NCI-H82 treated with DMSO at 0.1 percent for 48 hours (cell line): ENCODE data around the gene ADAP1.

ENCODE experiments used
- DNase-seq: peaks from one replicate; lab custom pipeline; 2025; ENCODE audit not compliant: unreplicated experiment; lab: John Stamatoyannopoulos, UW

Gene ADAP1

GRCh38 chr7:988963-989529, 34.6 kb upstream of the ADAP1 start:
- no peak for DNase-seq

DNA sequence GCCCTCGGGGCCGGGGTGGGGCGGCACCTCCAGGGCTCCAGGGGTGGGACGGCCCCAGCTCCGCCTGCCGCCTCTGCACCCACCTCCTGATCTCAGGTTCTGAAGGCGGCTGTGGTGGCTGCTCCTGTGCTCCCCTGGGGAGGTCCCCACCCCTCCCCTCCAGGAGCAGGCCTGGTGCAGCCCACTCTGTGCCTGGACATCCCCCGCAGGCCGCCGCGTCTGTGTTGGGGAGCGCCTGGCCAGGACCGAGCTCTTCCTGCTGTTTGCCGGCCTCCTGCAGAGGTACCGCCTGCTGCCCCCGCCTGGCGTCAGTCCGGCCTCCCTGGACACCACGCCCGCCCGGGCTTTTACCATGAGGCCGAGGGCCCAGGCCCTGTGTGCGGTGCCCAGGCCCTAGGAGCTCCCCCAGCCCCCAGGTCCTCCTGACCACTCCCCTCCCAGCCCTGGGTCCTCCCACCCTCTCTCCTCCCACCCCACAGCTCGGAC, 34.0 kb upstream of the ADAP1 start:
- DNase-seq: no peak

DNA sequence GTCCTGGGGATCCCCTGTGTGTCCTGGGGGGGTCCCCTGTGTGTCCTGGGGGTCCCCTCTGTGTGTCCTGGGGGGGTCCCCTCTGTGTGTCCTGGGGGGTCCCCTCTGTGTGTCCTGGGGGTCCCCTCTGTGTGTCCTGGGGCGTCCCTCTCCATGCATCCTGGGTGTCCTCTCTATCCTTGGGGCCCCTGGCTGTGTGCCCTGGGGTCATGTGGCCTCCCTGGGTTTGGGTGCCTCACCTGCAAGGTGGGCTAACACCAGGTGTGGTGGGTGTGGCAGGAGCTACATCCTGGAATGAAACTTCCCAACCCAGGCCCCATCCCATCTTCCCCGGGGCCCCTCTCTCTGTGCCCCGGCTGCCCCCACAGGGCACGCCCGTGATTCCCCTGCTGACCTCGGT, 33.4 kb upstream of the ADAP1 start:
- DNase-seq: no peak

DNA sequence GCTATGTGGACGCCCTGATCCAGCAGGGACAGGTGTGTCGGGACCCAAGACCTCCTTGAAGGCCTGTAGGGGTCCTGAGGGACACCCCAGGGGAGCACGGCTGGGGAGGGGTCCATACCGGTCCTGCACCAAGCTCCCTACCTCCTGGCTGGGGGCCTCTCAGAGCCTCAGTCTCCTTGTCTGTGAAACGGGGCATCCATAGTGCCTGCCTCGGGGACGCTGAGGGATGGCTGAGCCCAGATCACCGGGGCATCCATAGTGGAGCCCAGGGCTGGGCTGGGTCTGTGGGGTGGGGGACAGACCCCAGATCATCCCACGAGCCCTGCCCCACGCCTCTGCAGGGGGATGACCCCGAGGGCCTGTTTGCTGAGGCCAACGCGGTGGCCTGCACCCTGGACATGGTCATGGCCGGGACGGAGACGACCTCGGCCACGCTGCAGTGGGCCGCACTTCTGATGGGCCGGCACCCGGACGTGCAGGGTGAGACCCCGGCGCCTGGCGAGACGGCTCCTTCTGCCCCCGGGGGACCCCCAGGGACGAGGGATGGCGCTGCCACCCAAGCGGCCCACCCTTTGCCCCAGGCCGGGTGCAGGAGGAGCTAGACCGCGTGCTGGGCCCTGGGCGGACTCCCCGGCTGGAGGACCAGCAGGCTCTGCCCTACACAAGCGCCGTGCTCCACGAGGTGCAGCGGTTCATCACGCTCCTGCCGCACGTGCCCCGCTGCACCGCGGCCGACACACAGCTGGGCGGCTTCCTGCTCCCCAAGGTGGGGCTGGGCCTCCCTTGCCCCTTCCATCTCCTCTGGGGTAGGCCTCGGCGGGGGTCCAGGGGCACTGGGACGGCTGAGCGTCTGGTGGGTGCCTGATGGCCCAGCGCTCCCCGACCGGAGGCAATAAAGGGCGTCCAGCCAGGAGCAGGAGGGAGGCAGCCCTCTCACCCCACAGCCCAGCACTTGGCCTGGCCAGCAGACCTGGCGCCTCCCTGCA, 32.6 kb upstream of the ADAP1 start:
- DNase-seq: no peak

- no peak for DNase-seq
Observed at GRCh38 chr7:985915-986741, 31.6 kb upstream of the ADAP1 start.

DNA sequence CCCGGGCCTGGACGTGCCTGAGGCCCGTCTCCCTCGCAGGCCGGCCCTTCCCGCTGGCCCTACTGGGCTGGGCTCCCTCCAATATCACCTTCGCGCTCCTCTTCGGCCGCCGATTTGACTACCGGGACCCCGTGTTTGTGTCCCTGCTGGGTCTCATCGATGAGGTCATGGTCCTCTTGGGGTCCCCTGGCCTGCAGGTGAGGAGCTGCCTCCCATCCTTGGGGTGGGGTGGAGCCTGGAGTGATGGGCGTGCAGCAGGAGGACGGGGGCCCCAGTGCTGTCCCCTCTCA, 30.6 kb upstream of the ADAP1 start:
- no peak for DNase-seq

DNA sequence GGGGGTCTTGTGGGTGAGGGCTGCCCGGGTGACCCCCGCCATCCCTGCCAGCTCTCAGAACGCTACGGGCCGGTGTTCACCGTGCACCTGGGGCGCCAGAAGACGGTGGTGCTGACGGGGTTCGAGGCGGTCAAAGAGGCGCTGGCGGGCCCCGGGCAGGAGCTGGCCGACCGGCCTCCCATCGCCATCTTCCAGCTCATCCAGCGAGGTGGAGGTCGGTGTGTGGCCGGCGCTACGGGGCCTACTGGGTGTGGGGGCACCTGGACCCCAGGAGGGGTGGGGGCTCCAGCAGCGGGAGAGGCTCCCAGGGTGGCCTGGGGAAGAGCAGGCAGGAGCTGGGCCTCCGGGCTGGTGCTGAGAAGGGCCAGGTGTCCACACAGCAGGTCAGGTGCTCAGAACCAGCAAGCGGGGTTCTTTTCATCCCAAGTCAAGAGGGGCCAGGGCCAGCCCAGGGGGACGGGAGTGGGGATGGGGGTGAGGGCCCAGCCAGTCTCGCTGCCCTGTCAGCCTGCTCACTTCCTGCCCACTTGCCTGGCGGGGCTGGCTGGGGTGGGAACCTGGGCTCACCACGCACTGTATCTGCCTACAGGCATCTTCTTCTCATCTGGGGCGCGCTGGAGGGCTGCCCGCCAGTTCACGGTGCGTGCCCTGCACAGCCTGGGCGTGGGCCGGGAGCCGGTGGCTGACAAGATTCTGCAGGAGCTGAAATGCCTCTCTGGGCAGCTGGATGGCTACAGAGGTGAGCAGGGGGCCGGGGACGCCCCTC, 30.1 kb upstream of the ADAP1 start:
- no peak for DNase-seq

- DNase-seq: no peak
Observed at GRCh38 chr7:983616-984071, 29.2 kb upstream of the ADAP1 start.

GRCh38 chr7:983004-983615, 28.6 kb upstream of the ADAP1 start, which contains the start of gene CYP2W1:
CYP2W1 (plus strand) TSS chr7:983181; CDS start chr7:983212, 31 bp downstream.
- DNase-seq: no peak

- DNase-seq: no peak
Observed at GRCh38 chr7:982511-983003, 28.1 kb upstream of the ADAP1 start.

- DNase-seq: peak; percentile 85
Observed at GRCh38 chr7:981793-982510, 27.5 kb upstream of the ADAP1 start.

DNA sequence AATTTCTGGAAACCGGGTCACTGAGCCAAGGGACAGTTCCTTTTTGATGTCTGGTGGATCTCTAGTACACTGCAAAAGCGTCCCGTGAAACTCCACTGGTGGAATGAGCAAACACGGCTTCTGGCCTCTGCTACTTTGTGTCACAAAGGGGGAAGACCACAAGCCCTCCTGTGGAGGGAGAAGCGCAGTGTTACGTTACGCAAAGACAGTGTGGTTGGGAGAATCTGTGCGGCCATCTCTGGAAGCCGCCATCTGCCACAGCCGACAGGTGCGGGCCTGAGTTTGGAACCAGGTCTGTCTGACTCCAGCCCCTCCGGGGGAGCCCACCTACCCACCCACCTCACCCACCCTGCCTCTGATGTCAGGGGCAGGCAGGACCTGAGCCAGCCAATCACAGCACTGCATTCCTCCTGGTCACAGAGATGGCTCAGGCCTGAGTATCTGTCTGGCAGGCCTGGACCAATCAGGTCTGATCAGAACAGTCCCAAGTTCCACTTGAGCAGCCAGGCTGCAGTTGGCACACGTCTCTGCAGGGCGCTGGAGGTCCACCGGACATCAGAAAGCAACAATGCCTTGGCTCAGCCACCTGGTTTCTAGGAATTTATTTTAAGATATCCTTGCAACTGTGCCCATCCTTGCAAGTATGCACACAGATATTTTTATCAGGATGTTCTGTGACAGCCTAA, 25.5 kb upstream of the ADAP1 start:
- no peak for DNase-seq

DNA sequence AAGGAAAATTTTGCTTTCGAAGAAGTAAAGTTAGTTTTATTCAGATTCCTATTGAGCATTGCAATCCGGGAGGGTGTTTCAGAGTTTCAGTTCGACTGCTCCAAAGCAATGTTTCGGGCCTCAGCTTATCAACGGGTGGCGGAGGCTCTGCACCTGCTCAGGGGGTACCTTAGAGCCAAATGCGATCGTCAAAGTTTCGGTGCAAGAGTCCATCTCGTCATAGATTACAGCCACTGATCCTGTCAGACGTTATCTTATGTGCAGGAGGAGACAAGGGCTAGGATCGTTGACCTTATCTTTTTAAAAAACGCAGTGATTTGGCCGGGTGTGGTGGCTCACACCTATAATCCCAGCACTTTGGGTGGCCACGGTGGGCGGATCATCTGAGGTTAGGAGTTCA, 24.7 kb upstream of the ADAP1 start:
- DNase-seq: no peak

- DNase-seq: no peak
Observed at GRCh38 chr7:978416-979091, 24.1 kb upstream of the ADAP1 start.

- no peak for DNase-seq
Observed at GRCh38 chr7:978049-978346, 23.5 kb upstream of the ADAP1 start.

- DNase-seq: no peak
Observed at GRCh38 chr7:977326-978048, 23.0 kb upstream of the ADAP1 start.

DNA sequence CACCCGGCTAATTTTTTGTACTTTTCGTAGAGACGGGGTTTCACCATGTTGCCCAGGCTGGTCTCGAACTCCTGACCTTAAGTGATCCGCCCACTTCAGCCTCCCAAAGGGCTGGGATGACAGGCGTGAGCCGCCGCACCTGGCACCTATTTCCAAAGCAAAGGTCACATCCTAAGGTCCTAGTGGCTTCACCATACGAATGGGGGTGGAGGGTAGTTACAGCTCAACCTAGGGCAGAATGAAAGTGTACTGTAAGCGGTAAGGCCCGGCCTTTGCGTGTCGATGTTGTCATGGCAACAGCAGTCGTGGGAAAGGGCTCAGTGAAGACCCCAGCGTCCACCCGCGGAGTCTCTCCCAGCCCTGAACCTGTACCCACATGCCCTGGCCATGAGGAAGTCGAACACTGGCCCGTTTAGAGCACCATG, 22.4 kb upstream of the ADAP1 start:
- DNase-seq: no peak
